HL-60 (cell line): ENCODE results near the gene ABHD16B.

Source experiments
- CTCF ChIP-seq: IDR thresholded peaks from one replicate; pipeline ENCODE4 v1.5.1; 2011; ENCODE audit warnings: low read length, control low read depth, inconsistent platforms; ENCODE audit not compliant: insufficient read depth
- GABPA ChIP-seq: IDR thresholded peaks from 2 replicates; pipeline ENCODE4 v1.6.1; 2012; ENCODE audit warnings: low read depth
- REST ChIP-seq: IDR thresholded peaks from 2 replicates; pipeline ENCODE4 v1.6.1; 2012; ENCODE audit warnings: low read depth; ENCODE audit not compliant: insufficient replicate concordance

- TF ChIP-seq CTCF (no peak), REST (no peak), GABPA (peak; percentile 48)
Measured at GRCh38 chr20:63822276-63822696, 39.0 kb upstream of the ABHD16B start.
